Umbilical cord (tissue), 2 donors: Measurements from ENCODE around the gene YWHAQ. TPM values are rescaled to one million over a fixed set of nuclear protein-coding genes. Genes with fewer than 3 reads are reported as not detected.

Experiments used
- DNase-seq: peaks from one replicate; pipeline ENCODE4 v3.0.0-alpha.2; 2015; ENCODE audit warnings: low spot score
- total RNA-seq: library from RNA; depleted of rRNA; stranded (reverse); fragments of >200 nt; gene quantifications from one replicate; pipeline ENCODE4 v1.2.3, GENCODE V29; 2014; ENCODE audit warnings: low replicate concordance; ENCODE audit not compliant: insufficient read depth

YWHAQ gene
- 129 TPM for total RNA-seq

- DNase-seq = peak; percentile 99
Measured at GRCh38 chr2:9630736-9631552, at the start of gene YWHAQ. Gene YWHAQ (minus strand): TSS chr2:9630997. CDS start chr2:9630452, 545 bp downstream.

DNA sequence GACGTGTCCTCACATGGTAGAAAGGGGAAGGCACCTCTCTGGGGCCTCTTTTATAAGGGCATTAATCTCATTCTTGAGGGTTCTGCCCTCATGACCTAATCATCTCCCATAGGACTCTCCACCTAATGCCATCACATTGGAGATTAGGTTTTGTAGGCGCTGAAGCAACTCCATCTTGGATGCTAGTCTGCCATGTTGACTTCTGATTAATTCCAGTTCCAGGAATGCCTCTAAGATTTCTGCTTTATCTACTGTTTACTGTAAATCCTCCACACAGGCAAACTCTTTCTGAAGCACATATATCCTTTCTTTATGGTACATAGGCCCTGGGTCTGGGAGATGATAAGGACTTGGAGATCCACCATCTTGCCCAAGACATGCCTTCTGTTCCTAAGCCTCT lies 49.3 kb upstream of the YWHAQ start:
- DNase-seq = no peak

DNA sequence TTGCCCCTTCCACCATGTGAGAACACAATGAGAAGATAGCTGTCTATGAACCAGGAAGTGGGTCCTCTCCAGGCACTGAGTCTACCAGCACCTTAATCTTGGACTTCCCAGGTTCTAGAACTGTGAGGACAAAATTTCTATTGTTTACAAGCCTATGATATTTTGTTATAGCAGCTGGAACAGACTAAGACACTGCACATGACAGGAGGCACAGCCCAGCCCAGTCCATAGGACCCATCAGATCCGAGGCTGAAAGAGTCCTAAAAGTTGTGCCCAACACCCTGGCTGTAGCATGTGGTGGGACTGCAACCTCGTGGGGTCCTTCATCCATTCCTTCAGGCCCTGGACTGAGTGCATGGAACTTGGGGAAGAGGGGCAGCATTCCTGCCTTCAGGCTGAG lies 48.4 kb upstream of the YWHAQ start:
- DNase-seq = no peak

- DNase-seq = no peak
Measured at GRCh38 chr2:9678544-9678943, 47.7 kb upstream of the YWHAQ start.

- peak; percentile 53 for DNase-seq
Measured at GRCh38 chr2:9675415-9676351, 44.9 kb upstream of the YWHAQ start.

DNA sequence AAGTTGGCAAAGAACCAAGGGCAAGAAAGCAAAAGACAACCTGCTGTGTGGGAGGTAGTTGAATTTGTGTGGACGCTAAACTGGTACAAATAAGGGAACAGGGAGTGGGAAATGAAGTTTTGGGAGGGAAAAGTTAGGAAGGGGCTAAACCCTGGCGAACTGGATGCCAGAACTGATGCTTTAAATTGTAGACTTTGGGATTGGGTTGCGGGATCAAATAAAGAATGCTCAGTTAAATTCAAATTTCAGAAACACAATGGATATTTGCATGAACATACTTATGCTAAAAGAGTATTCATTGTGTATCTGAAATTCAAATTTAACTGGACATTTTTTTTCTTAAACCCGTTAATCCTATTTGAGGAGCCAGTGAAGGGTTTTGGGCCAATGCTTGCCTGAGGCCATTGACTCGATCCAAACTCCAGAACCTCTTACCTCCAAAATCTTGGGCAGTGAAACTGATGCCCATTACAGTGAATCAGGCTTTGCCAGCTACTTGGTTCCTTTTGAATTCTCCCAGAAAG lies 44.2 kb upstream of the YWHAQ start:
- DNase-seq = no peak

GRCh38 chr2:9673914-9674481 lies 43.2 kb upstream of the YWHAQ start:
- no peak for DNase-seq

DNA sequence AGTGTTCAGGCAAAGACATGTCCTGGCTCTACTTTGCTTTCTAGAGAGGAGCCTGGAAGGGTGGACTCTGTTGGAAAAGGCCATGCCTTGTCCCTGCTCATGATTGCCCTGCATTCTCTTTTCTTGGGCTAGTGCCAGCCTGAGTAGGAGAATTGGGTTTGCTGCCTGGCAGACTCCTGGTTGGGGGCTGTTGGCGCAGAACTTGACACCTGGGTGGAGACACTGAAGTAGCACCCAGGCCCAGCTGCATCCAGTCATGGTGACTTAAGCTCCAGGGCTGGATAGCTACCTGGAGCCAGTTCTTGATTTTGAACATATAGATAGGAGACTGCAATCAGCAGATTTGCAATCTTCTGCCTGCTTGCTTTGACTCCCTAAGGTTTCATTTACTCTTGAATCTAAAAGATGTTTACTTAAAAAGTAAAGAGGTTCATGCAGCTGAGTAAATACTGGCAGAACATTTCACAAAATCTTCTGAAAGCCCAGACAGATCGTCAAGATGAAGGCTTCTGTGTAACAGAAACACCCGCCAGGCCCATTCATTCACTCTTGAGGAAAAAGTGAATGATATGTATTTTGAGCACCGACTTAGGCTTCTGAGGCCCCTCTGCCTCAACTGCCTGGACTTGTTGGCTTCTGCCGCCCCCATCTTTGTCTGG lies 38.0 kb upstream of the YWHAQ start:
- no peak for DNase-seq

GRCh38 chr2:9667826-9668225 lies 37.0 kb upstream of the YWHAQ start:
- DNase-seq = no peak

DNA sequence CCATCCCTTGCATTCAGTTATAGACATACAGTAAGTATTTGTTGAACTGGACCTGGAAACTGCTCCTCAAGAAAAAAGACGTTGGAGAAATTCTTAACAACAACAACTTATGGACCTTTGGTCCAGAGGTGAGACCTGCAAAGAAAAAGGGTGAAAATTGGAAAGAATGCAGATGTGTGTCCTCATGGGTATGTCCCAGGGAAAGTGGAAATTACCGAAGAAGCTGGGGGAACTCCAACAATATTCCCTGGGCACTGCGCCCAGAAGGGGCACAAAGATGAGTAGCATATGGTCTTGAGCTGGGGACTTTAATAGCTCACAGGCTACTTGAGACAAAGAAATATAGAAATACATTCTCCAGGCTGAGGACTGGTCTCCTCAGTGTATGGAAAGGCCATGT lies 35.5 kb upstream of the YWHAQ start:
- no peak for DNase-seq

- DNase-seq = no peak
Measured at GRCh38 chr2:9665898-9666297, 35.1 kb upstream of the YWHAQ start.

GRCh38 chr2:9664365-9664764 lies 33.6 kb upstream of the YWHAQ start:
- DNase-seq = no peak

GRCh38 chr2:9663008-9663879 lies 32.4 kb upstream of the YWHAQ start:
- DNase-seq = no peak

DNA sequence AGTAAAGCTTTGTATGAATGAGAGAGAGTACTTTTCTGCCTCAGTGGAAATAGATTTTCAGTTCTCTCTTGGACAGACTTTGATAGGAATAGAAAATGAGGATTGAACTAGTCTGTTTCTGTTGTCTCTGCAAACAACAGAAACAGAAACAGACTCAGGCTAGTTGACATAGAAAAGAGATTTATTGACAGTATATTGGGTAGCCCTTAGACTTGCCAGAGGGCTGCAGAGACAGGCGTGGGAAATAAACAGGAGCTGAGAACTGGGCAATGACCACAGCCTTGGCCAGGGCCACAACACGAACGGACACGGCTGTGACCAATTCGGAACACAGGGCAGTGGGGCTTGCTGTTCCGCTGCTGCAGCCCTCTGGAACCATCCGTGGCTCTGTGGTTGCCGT lies 30.5 kb upstream of the YWHAQ start:
- no peak for DNase-seq

- DNase-seq = no peak
Measured at GRCh38 chr2:9660781-9661180, 30.0 kb upstream of the YWHAQ start.

DNA sequence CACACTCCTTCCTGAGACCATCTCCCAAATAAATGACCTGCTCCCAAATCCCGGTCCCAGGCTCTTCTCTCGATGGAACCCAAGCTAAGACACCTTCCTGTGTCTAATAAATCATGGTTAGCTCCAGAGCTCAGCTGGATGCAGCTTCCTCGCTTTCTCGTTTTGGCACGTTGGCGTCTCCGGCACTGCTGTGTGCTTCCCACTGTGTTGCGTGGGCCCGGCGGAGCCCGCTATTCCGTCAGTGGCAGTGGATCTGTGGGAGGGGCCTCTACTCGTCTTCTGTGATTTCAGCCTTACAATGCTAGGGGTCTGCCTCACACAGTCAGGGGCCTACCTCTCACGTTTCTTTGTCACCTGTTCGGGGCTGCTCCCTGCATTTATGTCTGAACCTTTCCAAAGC lies 29.4 kb upstream of the YWHAQ start:
- no peak for DNase-seq

DNA sequence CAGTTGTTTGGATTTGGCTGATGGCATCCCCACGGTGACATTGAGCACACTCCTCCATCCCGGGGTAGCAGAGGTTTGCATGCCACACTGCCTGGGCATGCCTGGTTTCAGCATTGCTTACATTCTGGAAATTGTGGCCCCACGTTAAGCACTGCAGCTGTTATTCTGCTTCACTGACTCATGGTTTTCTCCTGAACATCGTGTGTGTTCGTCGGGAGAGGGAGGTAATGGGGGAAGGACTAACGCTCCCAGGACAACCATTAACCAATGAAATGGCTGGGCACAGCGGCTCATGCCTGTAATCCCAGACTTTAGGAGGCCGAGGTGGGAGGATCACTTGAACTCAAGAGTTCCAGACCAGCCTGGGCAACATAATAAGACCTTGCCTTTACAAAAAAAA lies 28.2 kb upstream of the YWHAQ start:
- no peak for DNase-seq

GRCh38 chr2:9657731-9658130 lies 26.9 kb upstream of the YWHAQ start:
- DNase-seq = no peak

DNA sequence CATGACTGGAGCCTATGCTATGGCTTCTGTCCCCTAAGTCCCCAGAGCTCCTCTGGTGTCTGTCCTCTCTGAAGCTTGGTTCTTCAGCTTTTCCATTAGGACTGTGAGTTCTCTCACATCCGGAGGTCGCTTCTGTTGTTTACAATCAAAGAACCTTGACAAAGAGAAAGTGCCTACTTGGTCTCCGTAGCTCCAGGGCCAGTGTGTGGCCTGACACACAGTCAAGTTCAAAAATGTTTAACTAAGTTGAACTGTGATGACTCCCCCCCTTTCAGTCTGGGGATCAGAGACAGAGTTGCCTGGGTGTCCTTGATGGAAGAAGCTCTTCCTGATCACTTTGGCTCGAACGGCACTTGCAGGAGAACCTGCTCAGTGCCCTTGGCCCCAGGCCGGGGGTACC lies 26.3 kb upstream of the YWHAQ start:
- no peak for DNase-seq

DNA sequence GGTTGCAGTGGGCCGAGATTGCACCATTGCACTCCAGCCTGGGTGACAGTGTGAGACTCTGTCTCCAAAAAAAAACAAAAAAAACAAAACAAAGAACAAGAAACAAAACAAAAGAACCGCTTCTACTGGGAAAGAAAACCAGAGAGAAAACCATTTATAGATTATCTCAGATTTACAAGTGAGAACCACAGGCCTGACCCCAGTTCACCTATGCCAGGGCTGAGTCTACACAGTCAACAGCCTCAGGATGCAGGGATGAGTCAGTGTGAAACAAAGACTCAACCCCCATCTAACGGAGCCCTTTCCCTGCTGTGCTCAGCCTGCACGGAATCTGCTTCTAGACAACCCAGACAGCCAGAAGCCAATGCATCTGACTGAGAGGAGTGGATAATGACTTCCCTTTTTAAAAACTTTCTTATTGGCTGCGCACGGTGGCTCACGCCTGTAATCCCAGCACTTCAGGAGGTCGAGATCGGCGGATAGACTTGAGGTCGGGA lies 25.5 kb upstream of the YWHAQ start:
- DNase-seq = no peak
